HepG2 (cell line): ENCODE results near the gene KDELR3. TPM values are rescaled to one million over a fixed set of nuclear protein-coding genes. Genes with fewer than 3 reads are reported as not detected.
A peak's percentile ranks its signal among the peaks of the same experiment; 100 is the strongest.

ENCODE experiments used
- AKNA ChIP-seq: sonication (generic); formaldehyde crosslinking; IDR thresholded peaks from 2 replicates; pipeline ENCODE4 v1.4.0; 2020; ENCODE audit warnings: missing genetic modification reagents, borderline replicate concordance
- ATF1 ChIP-seq: IDR thresholded peaks from 2 replicates; pipeline ENCODE4 v1.6.1; 2016; ENCODE audit warnings: mild to moderate bottlenecking, control low read depth
- GATAD1 ChIP-seq: IDR thresholded peaks from 2 replicates; pipeline ENCODE4 v1.6.1; 2016; ENCODE audit warnings: missing genetic modification reagents, missing compliant biosample characterization
- HDAC1 ChIP-seq: sonication (generic); formaldehyde crosslinking; IDR thresholded peaks from 2 replicates; pipeline ENCODE4 v1.5.1; 2020; ENCODE audit warnings: mild to moderate bottlenecking, missing genetic modification reagents
- KMT2A ChIP-seq: sonication (generic); formaldehyde crosslinking; IDR thresholded peaks from 2 replicates; pipeline ENCODE4 v1.4.0; 2020; ENCODE audit warnings: missing genetic modification reagents
- LCORL ChIP-seq, 2 experiments: fragments of 450-650 bp in 1 of 2; sonication (generic) in 1 of 2; formaldehyde crosslinking in 1 of 2; IDR thresholded peaks; 2 replicates each; pipeline versions ENCODE4 v1.5.0 to v1.6.1; 2017 to 2020; ENCODE audit warnings: antibody characterized with exemption in 1 of 2, missing genetic modification reagents in 1 of 2
- MAFF ChIP-seq: IDR thresholded peaks from 2 replicates; pipeline ENCODE4 v1.6.1; 2011; ENCODE audit warnings: low read depth, low read length, improper control_type of control experiment
- MIXL1 ChIP-seq: IDR thresholded peaks from 2 replicates; pipeline ENCODE4 v1.6.1; 2016
- NFKB2 ChIP-seq: sonication (generic); formaldehyde crosslinking; IDR thresholded peaks from 2 replicates; pipeline ENCODE4 v1.4.0; 2020; ENCODE audit warnings: missing genetic modification reagents, borderline replicate concordance
- NR2F6 ChIP-seq, 2 experiments: IDR thresholded peaks; 2 replicates each; pipeline ENCODE4 v1.6.1; 2016; ENCODE audit warnings: antibody characterized with exemption in 1 of 2, mild to moderate bottlenecking in 1 of 2
- PHF5A ChIP-seq: IDR thresholded peaks from one replicate; pipeline ENCODE4 v1.6.1; 2018; ENCODE audit warnings: low read depth, missing genetic modification reagents; ENCODE audit not compliant: unreplicated experiment
- RBFOX2 ChIP-seq: fragments of 200-400 bp; formaldehyde crosslinking; IDR thresholded peaks from 2 replicates; pipeline ENCODE4 v1.6.1; 2017; ENCODE audit warnings: low read depth, mild to moderate bottlenecking, low read length
- ZBTB7B ChIP-seq: sonication (generic); formaldehyde crosslinking; IDR thresholded peaks from 2 replicates; pipeline ENCODE4 v1.4.0; 2020; ENCODE audit warnings: missing genetic modification reagents
- ZGPAT ChIP-seq: IDR thresholded peaks from 2 replicates; pipeline ENCODE4 v1.6.1; 2016; ENCODE audit warnings: mild to moderate bottlenecking
- ZMAT3 ChIP-seq: sonication (generic); formaldehyde crosslinking; conservative IDR thresholded peaks from 2 replicates; pipeline ENCODE4 v1.7.0; 2021; ENCODE audit warnings: missing genetic modification reagents
- ZNF276 ChIP-seq: sonication (generic); formaldehyde crosslinking; IDR thresholded peaks from 2 replicates; pipeline ENCODE4 v1.4.0; 2020; ENCODE audit warnings: mild to moderate bottlenecking, low read depth, missing genetic modification reagents
- ZNF83 ChIP-seq: sonication (generic); formaldehyde crosslinking; IDR thresholded peaks from 2 replicates; pipeline ENCODE4 v1.4.0; 2020; ENCODE audit warnings: missing genetic modification reagents, mild to moderate bottlenecking, borderline replicate concordance
- polyA plus RNA-seq, 8 experiments: library from polyadenylated mRNA; depleted of rRNA in 3 of 8; stranded (reverse) in 7 of 8; unstranded in 1 of 8; fragments of >200 nt; fragmentation: Illumina TruSeq in 4 of 8; extraction: Trizol in 4 of 8; gene quantifications; 2 replicates each; pipeline versions ENCODE4 v1.2.1 to v1.2.3, GENCODE V29; 2011 to 2016; ENCODE audit warnings: low read depth in 4 of 8, missing spikeins in 1 of 8, mixed read lengths in 1 of 8; ENCODE audit not compliant: insufficient read depth in 1 of 8
- total RNA-seq, 5 experiments: library from RNA; depleted of rRNA; stranded (reverse); fragments of >200 nt; fragmentation: Illumina TruSeq; extraction: Trizol; gene quantifications; 2 replicates each; pipeline ENCODE4 v1.2.3, GENCODE V29; 2016; ENCODE audit warnings: low read depth in 1 of 5

KDELR3 gene
- total and polyA plus RNA-seq, 2 of the 13 experiments (the other 11 are each of a cell fraction or from before 2014, with no cell fraction given) = 24.2 to 65.7 TPM

- TF ChIP-seq LCORL (IDR thresholded peaks at IDR 0.05) (no peak), LCORL (CRISPR knock-in tag; IDR thresholded peaks at IDR 0.05) (no peak), ZNF83 (CRISPR knock-in tag) (no peak), AKNA (CRISPR knock-in tag) (no peak), MIXL1 (no peak), NR2F6 (IDR thresholded peaks at IDR 0.05) (no peak), NR2F6 (CRISPR knock-in tag; IDR thresholded peaks at IDR 0.05) (no peak; the same call in 1 of the 2 replicates), MAFF (no peak), RBFOX2 (no peak), KMT2A (CRISPR knock-in tag) (no peak), ATF1 (CRISPR knock-in tag) (peak; percentile 52; the same call in 1 of the 2 replicates), PHF5A (CRISPR knock-in tag) (no peak), ZNF276 (no peak), ZGPAT (peak; percentile 31; the same call in 1 of the 2 replicates), HDAC1 (peak; percentile 57; the same call in 1 of the 2 replicates), ZMAT3 (no peak), NFKB2 (peak; percentile 32; the same call in 1 of the 2 replicates), ZBTB7B (CRISPR knock-in tag) (no peak), GATAD1 (CRISPR knock-in tag) (no peak)
Measured at GRCh38 chr22:38504731-38505540, 37.0 kb downstream of the KDELR3 start (continued).
